ENCODE results near the gene GREM1. TPM values are rescaled to one million over a fixed set of nuclear protein-coding genes. Genes with fewer than 3 reads are reported as not detected.

Gene GREM1
- total RNA-seq, 4 donors from 2014 or later = 0.44 to 7.8 (median 3.2) TPM; not detected in 1

GRCh38 chr15:32704395-32704981 is 13.3 kb upstream of the GREM1 start:
- Histone ChIP-seq H3K27ac (no peak overlapping the region), H3K4me3 (replicated peaks in 1 of 3) (no peak overlapping the region), H3K4me1 (no peaks in the 10 kb centered on the region), H3K9me3 (no peaks in the 10 kb centered on the region), H3K27me3 (no peaks in the 10 kb centered on the region), H3K36me3 (no peaks in the 10 kb centered on the region)
- no peak for DNase-seq
- 69 to 72% methylated on average over 8 of the region's 8 CpGs for WGBS, 2 donors
- intact Hi-C loops (cut with DNase I) = no loop called here
- TF ChIP-seq POLR2A (IDR thresholded peaks at IDR 0.05) = no peak

GRCh38 chr15:32705446-32705845 is 12.4 kb upstream of the GREM1 start:
- intact Hi-C loops (cut with DNase I) = no loop called here
- Histone ChIP-seq H3K4me1 (no peaks in the 10 kb centered on the region), H3K27me3 (no peaks in the 10 kb centered on the region), H3K4me3 (replicated peaks in 1 of 3) (no peak overlapping the region), H3K9me3 (no peaks in the 10 kb centered on the region), H3K27ac (no peak overlapping the region), H3K36me3 (no peaks in the 10 kb centered on the region)
- no peak for TF ChIP-seq CTCF (IDR thresholded peaks at IDR 0.05)
- TF ChIP-seq POLR2A (IDR thresholded peaks at IDR 0.05) = no peak
- 89 to 90% methylated on average over 2 of the region's 2 CpGs for WGBS, 2 donors
- no peak for DNase-seq

- TF ChIP-seq POLR2A (IDR thresholded peaks at IDR 0.05) (no peak), CTCF (IDR thresholded peaks at IDR 0.05) (no peak)
- H3K27ac ChIP-seq = no peak overlapping the region
- H3K36me3 ChIP-seq = no peaks in the 10 kb centered on the region
- 80 to 82% methylated on average over 3 of the region's 3 CpGs for WGBS, 2 donors
- no peak for DNase-seq
- no peaks in the 10 kb centered on the region for H3K9me3 ChIP-seq
- intact Hi-C loops (cut with DNase I) = no loop called here
- H3K4me1 ChIP-seq = no peaks in the 10 kb centered on the region
- no peaks in the 10 kb centered on the region for H3K27me3 ChIP-seq
- no peak overlapping the region for H3K4me3 ChIP-seq (replicated peaks in 1 of 3)
These were observed 11.1 kb upstream of the GREM1 start for GRCh38 chr15:32706704-32707103.

GRCh38 chr15:32707436-32707835 is 10.4 kb upstream of the GREM1 start:
- WGBS, 2 donors = 72% methylated on average over 6 of the region's 6 CpGs
- Histone ChIP-seq H3K4me3 (replicated peaks in 1 of 3) (no peak overlapping the region), H3K27me3 (no peaks in the 10 kb centered on the region), H3K36me3 (no peaks in the 10 kb centered on the region), H3K4me1 (no peaks in the 10 kb centered on the region), H3K27ac (no peak overlapping the region), H3K9me3 (no peaks in the 10 kb centered on the region)
- DNase-seq = no peak
- TF ChIP-seq CTCF (IDR thresholded peaks at IDR 0.05) (no peak), POLR2A (IDR thresholded peaks at IDR 0.05) (no peak)
- intact Hi-C loops (cut with DNase I) = no loop called here

GRCh38 chr15:32709295-32710033 is 8.3 kb upstream of the GREM1 start:
- intact Hi-C loops (cut with DNase I) = no loop called here
- Histone ChIP-seq H3K27ac (no peak overlapping the region), H3K27me3 (no peaks in the 10 kb centered on the region), H3K4me1 (no peaks in the 10 kb centered on the region), H3K4me3 (replicated peaks in 1 of 3) (no peak overlapping the region), H3K36me3 (no peaks in the 10 kb centered on the region), H3K9me3 (no peaks in the 10 kb centered on the region)
- 81 to 83% methylated on average over 9 of the region's 9 CpGs for WGBS, 2 donors
- TF ChIP-seq POLR2A (IDR thresholded peaks at IDR 0.05) = no peak
- TF ChIP-seq CTCF (IDR thresholded peaks at IDR 0.05) = no peak
- no peak for DNase-seq

Measured in thyroid gland (tissue), 4 donors.